Measurements from ENCODE around the gene SACS.
A peak's percentile ranks its signal among the peaks of the same experiment; 100 is the strongest.
"Not testable (repeated sequence)": the region's sequence is repeated elsewhere in the genome, so short reads cannot be mapped to it uniquely, and the experiment has no call there.

SACS gene

DNA sequence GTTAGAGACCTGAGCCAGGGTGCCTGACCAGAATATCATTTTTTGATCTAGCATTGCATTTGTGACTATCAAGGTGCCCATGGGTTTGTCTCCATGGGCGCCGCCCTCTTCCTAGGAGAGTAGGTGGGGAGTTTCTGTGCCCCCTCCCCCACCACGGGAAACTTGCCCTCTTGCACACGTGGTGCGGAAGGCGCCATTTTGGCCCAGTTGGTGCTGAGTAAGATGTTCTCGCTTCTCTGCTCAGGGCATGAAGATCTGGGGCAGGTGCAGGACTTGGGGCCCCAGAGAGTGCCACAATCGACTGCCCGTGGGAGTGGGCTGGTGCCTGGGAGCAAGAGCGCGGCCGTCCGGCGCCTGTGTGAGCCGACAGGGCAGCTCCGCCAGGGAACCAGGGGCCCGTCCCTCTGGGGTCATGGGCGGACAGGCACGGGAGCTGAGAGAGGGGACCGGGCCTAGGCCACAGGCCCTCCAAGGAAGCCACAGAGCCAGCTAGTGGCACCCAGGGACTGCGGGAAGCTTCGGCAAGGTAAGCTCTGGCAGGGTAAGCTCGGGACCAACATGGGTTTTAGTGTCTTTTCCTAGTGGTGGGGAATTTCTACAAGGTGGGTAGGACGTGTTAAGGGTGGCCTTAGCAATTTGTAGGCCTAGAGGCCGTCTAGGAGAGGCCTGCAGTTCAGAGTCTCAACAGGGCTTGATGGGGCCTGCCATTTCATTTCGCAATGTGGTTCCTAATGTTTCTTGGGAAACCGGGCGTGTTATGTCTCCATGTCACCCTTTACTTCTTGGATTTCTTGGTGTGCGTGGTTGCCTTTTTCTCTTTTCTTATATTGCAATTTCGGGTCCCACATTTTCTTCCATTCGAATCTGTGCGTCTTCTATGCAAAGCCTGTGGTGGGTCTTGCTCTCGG lies 14.5 kb downstream of the SACS start:
- no peak for DNase-seq (ENCODE audit: low read depth)

DNA sequence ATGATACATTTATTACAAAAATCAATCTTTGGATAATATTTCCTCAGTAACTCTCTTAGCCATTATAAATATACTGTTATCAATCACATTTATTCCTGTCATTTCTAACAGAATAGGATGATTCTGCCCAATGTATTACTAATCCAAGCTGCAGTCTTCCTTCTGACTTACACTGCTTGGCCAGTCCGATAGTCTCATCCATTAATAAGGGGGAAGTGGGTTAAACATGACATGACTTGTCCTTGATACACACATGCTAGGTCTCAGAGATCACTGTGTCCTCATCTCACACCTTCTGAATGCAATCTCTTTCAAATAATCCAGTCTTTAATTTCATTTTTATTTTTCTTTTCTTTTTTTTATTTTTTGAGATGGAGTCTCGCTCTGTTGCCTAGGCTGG lies 18.8 kb downstream of the SACS start:
- no peak for DNase-seq (ENCODE audit: low read depth)

DNA sequence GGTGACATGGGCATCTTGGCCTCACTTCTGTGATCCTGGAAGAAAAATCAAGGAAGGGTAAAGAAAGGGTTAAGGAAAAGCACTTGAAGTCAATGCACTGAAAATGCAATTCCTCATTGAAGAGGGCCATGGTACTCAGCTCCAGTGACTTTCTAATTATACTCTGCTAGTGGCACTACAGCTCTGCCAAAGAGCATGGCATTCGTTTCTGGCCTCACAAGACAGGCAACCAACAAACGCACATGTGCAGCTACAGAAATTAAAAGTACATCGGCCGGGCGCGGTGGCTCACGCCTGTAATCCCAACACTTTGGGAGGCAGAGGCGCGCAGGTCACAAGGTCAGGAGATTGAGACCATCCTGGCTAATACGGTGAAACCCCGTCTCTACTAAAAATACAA lies 21.8 kb downstream of the SACS start:
- no peak for DNase-seq (ENCODE audit: low read depth)

GRCh38 chr13:23411220-23411619 lies 22.3 kb downstream of the SACS start:
- DNase-seq (ENCODE audit: low read depth): no peak

GRCh38 chr13:23408026-23408425 lies 25.5 kb downstream of the SACS start:
- DNase-seq (ENCODE audit: low read depth): no peak

DNA sequence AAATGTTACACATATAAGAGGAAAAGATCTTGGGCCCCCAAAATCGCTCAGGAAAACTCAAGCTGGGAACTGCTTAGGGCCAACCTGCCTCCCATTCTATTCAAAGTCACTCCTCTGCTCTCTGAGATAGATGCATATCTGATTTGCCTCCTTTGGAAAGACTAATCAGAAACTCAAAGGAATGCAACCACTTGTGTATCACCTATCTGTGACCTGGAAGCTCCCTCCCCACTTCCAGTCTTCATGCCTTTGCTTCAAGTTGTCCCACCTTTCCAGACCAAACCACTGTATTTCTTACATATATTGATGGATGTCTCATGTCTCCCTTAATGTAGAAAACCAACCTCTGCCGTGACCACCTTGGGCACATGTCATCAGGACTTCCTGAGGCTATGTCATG lies 32.3 kb downstream of the SACS start:
- DNase-seq (ENCODE audit: low read depth): not testable (repeated sequence)

DNA sequence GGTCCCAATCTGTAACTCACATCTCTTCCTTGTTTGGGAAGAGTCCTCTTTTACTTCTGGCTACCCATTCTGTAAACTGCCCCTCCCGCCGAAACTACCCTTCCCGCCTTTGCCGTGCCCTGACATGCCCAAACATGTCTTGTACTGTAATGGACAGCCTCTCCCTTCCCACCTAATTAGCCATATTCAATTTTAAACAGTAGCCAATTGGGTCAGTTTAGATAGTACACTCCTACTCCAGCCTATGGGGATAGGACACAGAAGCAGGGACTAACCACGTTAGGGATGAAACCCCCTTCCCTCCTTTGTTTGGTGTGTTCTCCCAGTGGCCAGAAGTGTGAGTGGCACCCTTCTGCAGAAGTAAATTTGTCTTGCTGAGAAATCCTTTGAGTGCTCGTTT lies 34.2 kb downstream of the SACS start:
- no peak for DNase-seq (ENCODE audit: low read depth)

- DNase-seq (ENCODE audit: low read depth): no peak
These were observed 38.7 kb downstream of the SACS start for GRCh38 chr13:23394821-23395220.

DNA sequence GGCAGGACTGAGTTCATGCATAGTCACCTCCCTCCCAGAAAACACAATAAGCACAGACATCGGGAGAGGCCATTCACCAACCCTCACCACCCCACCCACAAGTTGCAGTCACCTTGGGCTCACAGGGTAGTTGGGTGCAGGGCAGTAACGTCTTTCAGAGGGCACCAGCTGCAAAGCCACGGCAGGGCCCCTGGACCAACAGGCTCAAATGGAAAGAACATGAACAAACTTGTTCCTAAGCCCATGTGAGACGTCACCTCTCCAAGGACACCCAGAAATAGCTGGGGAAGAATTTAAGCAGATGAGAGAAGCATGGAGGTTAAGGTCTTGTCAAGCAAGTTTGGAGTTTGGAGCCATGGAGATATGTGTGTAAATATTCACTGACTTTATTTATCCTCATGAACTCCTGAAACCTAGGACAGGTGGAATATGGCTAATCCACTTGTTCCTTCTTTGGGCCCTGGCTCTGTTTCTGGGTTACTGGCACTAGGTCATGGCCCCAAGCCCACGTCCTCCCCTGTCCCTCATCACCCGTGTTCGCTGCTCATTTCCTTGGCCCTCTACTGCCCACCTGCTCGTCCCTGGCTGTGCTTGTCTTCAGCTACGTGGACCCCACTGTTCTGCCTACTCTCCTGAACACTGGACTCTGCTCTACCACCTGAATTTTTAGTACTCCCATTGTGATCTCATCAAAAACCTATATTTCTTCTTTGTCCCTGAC lies 40.4 kb downstream of the SACS start:
- DNase-seq (ENCODE audit: low read depth): no peak

DNA sequence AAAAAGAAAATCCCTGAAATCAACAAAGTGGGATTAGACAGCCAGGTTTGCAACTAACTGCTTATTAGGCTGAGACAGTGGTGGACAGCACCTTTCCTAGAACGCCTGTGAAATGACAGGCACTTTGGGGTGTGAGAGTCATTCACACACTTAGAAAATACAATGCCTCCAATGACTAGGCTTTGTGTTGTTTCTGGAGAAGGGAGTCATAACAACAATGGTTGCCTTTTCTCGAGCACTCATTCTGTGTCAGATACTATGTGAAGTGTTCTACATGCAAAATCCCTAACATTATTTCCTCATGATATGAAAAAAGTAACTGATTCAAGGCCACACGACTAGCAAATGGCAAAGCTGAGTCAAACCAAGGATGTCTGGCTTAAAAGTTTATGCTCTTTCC lies 41.2 kb downstream of the SACS start:
- no peak for DNase-seq (ENCODE audit: low read depth)

GRCh38 chr13:23391752-23392151 lies 41.8 kb downstream of the SACS start:
- no peak for DNase-seq (ENCODE audit: low read depth)

DNA sequence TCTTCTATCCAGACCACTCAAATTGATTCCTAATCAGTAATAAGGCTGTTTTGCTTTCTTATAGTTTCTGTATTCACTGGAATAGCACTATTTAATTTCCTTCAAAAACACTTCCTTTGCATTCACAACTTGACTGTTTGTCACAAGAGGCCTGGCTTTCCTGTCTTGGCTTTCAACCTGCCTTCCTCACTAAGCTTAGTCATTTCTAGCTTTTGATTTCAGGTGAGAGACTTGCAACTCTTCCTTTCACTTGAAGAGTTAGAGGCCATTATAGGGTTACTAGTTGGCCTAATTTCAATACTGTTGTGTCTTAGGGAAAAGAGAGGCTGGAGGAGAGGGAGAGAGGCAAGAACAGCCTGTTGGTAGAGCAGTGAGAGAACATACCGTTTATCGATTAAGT lies 47.0 kb downstream of the SACS start:
- DNase-seq (ENCODE audit: low read depth): no peak

DNA sequence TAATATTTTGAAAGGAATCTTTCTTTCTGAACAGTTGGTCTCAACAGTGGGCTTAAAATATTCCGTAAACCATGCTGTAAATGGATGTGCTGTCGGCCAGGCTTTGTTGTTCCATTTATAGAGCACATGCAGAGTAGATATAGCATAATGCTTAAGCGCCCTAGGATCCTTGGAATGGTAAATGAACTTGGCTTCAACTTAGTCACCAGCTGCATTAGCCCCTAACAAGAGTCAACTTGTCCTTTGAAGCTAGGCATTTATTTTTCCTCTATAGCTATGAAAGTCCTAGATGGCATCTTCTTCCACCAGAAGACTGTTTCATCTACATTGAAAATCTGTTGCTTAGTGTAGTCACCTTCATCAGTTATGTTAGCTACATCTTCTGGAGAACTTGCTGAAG lies 47.6 kb downstream of the SACS start:
- DNase-seq (ENCODE audit: low read depth): no peak

DNA sequence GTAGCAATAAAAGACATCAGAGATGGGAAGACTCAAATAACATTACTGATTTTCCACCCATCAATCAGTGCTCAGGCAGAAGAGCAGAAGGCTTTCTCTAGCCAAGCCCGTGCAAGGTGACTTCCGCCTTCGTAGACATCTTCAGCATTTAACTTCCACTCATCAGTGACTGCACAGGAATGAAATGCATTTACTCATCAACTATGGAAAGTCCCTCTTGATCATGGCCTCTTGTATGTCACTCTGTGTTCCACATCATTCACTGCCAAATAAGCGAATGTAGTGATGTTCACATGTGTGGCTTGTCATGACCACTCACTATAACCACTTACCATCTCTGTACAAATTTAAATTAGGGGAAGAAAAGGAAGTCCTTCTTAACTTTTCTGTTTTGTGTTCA lies 49.4 kb downstream of the SACS start:
- no peak for DNase-seq (ENCODE audit: low read depth)

GRCh38 chr13:23383151-23383550 lies 50.4 kb downstream of the SACS start:
- DNase-seq (ENCODE audit: low read depth): no peak

- no peak for DNase-seq (ENCODE audit: low read depth)
These were observed 51.6 kb downstream of the SACS start for GRCh38 chr13:23381866-23382265.

GRCh38 chr13:23380534-23380933 lies 53.0 kb downstream of the SACS start:
- no peak for DNase-seq (ENCODE audit: low read depth)

- peak; percentile 13 for DNase-seq (ENCODE audit: low read depth)
These were observed 55.4 kb downstream of the SACS start for GRCh38 chr13:23377983-23378632.

- DNase-seq (ENCODE audit: low read depth): no peak
These were observed 55.9 kb downstream of the SACS start for GRCh38 chr13:23377579-23377978.

- DNase-seq (ENCODE audit: low read depth): peak; percentile 97
These were observed 58.2 kb downstream of the SACS start for GRCh38 chr13:23375001-23375971.

DNA sequence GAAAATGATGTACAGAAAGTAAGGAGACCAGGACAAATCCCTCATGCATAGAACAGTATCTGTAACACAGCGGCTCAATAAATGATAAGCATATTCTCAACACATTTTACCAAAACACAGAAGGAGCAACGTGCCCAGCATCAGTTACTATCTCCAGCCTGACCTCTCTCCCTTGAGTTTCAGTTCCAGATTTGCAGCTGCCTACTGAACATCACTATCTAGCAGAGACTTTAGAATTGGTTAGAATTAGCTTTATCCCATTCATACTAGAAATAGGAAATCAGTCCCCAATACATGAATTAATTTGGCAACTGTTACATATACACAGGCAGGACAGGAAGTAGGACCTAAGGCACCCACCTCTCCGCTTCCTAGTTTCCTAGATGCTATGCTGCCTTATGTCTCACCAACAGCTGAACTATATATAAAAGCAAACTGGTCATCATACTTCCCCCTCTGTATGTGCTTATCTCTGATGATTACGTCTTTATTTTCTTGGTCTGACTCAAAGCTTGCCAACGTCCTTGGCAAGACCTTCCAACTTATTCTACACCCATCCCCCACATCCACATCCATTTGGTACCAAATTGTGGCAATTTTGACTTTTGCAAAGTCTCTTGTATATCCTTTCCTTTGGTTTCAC lies 61.1 kb downstream of the SACS start:
- no peak for DNase-seq (ENCODE audit: low read depth)

Measured in activated T-helper 1 cell treated with Interleukin-2 at 50 U/mL for 16 hours (primary cell).